GM18861 (cell line): ENCODE measurements around the gene ALG9.
"Not testable (repeated sequence)": the region's sequence is repeated elsewhere in the genome, so short reads cannot be mapped to it uniquely, and the experiment has no call there.

Experiments
- ATAC-seq: cut with Tn5 transposase; IDR thresholded peaks from one replicate; pipeline ENCODE4 v1.9.1; 2021; ENCODE audit not compliant: unreplicated experiment

The ALG9 gene

GRCh38 chr11:111870886-111871692 lies at the start of gene ALG9:
Gene ALG9, minus strand, starts transcription at chr11:111871581. Its CDS starts 99 bp downstream, at chr11:111871482.
- peak; percentile 71 for ATAC-seq

- no peak for ATAC-seq
These were observed 49.5 kb upstream of the ALG9 start for GRCh38 chr11:111920908-111921307.

- no peak for ATAC-seq
These were observed 47.2 kb upstream of the ALG9 start, which contains the start of gene C11orf52 for GRCh38 chr11:111918390-111919256. Gene C11orf52, plus strand, starts transcription at chr11:111918913. Its CDS starts 60 bp downstream, at chr11:111918973.

GRCh38 chr11:111917788-111918187 lies 46.4 kb upstream of the ALG9 start:
- no peak for ATAC-seq

GRCh38 chr11:111917312-111917711 lies 45.9 kb upstream of the ALG9 start:
- no peak for ATAC-seq

- ATAC-seq = no peak
These were observed 45.4 kb upstream of the ALG9 start for GRCh38 chr11:111916768-111917167.

- no peak for ATAC-seq
These were observed 42.6 kb upstream of the ALG9 start for GRCh38 chr11:111913997-111914396.

GRCh38 chr11:111913031-111913861 lies 41.9 kb upstream of the ALG9 start:
- ATAC-seq = no peak

GRCh38 chr11:111912535-111912934 lies 41.2 kb upstream of the ALG9 start, which contains the start of gene HSPB2:
Gene HSPB2, plus strand, starts transcription at chr11:111912734. Its CDS starts 96 bp downstream, at chr11:111912830.
- no peak for ATAC-seq

- ATAC-seq = no peak
These were observed 40.4 kb upstream of the ALG9 start, which contains the start of gene CRYAB for GRCh38 chr11:111911563-111912401. Gene CRYAB, minus strand, starts transcription at chr11:111911770. Its CDS starts 46 bp downstream, at chr11:111911724.

GRCh38 chr11:111910676-111911562 lies 39.5 kb upstream of the ALG9 start:
- no peak for ATAC-seq

- no peak for ATAC-seq
These were observed 38.0 kb upstream of the ALG9 start for GRCh38 chr11:111909378-111909777.

GRCh38 chr11:111908639-111909305 lies 37.4 kb upstream of the ALG9 start:
- no peak for ATAC-seq

GRCh38 chr11:111906680-111907079 lies 35.3 kb upstream of the ALG9 start:
- no peak for ATAC-seq

GRCh38 chr11:111905411-111905810 lies 34.0 kb upstream of the ALG9 start:
- ATAC-seq = no peak

GRCh38 chr11:111886844-111887243 lies 15.5 kb upstream of the ALG9 start:
- no peak for ATAC-seq

- ATAC-seq = no peak
These were observed 14.7 kb upstream of the ALG9 start for GRCh38 chr11:111886032-111886431.

GRCh38 chr11:111885053-111885452 lies 13.7 kb upstream of the ALG9 start:
- not testable (repeated sequence) for ATAC-seq
